Measurements from ENCODE around the gene SLC35F5. TPM values are rescaled to one million over a fixed set of nuclear protein-coding genes. Genes with fewer than 3 reads are reported as not detected.

Gene SLC35F5
- total RNA-seq, 1 experiment from 2014 or later, result 26.2 TPM

- BruUV-seq (replicated peaks), result no TSS peak
- Histone ChIP-seq H3K9me3 (ENCODE audit: low read depth, low read length, poor library complexity, severe bottlenecking) (no peaks in the 10 kb centered on the region), H3K36me3 (ENCODE audit: insufficient read depth, low read length, poor library complexity, severe bottlenecking) (no peaks in the 10 kb centered on the region), H3K4me3 (ENCODE audit: low read depth, low read length, poor library complexity, severe bottlenecking) (no peak overlapping the region), H3K4me1 (ENCODE audit: insufficient read depth, low read length, poor library complexity, severe bottlenecking) (no peaks in the 10 kb centered on the region), H3K27ac (ENCODE audit: low read depth, low read length, poor library complexity, severe bottlenecking) (no peak overlapping the region), H3K27me3 (replicated peaks; ENCODE audit: insufficient read depth, low read depth, low read length, poor library complexity) (no peaks in the 10 kb centered on the region)
- TF ChIP-seq EZH2 (IDR thresholded peaks at IDR 0.05; ENCODE audit: borderline replicate concordance, low read depth, low read length, poor library complexity, severe bottlenecking) (no peak), CTCF (conservative IDR thresholded peaks at IDR 0.05; ENCODE audit: low read depth, low read length) (no peak)
- intact Hi-C loops (cut with micrococcal nuclease; ENCODE audit: unreplicated experiment), result loop anchor here (10.0 kb wide), 1 partner anchor 214 kb away; no protein-coding TSS in a partner anchor
- CTCF ChIA-PET, result no interaction called here
- POLR2A ChIA-PET (ENCODE audit: low non-redundant PET), result no interaction called here
- no peak for DNase-seq (ENCODE audit: low spot score)
These were observed 6.1 kb downstream of the SLC35F5 start for GRCh38 chr2:113750385-113750784.

GRCh38 chr2:113741091-113741490 is 15.4 kb downstream of the SLC35F5 start:
- intact Hi-C loops (cut with micrococcal nuclease; ENCODE audit: unreplicated experiment), result no loop called here
- no TSS peak for BruUV-seq (replicated peaks)
- POLR2A ChIA-PET (ENCODE audit: low non-redundant PET), result no interaction called here

GRCh38 chr2:113739849-113740248 is 16.6 kb downstream of the SLC35F5 start:
- ChIA-PET POLR2A (ENCODE audit: low non-redundant PET) (no interaction called here), CTCF (no interaction called here)
- H3K36me3 ChIP-seq (ENCODE audit: insufficient read depth, low read length, poor library complexity, severe bottlenecking), result peaks cover 33% of the 10 kb centered on the region
- TF ChIP-seq CTCF (conservative IDR thresholded peaks at IDR 0.05; ENCODE audit: low read depth, low read length), result no peak
- no peak for TF ChIP-seq EZH2 (IDR thresholded peaks at IDR 0.05; ENCODE audit: borderline replicate concordance, low read depth, low read length, poor library complexity, severe bottlenecking)
- intact Hi-C loops (cut with micrococcal nuclease; ENCODE audit: unreplicated experiment), result no loop called here
- no TSS peak for BruUV-seq (replicated peaks)
- no peak for DNase-seq (ENCODE audit: low spot score)
- no peak overlapping the region for H3K4me3 ChIP-seq (ENCODE audit: low read depth, low read length, poor library complexity, severe bottlenecking)
- H3K4me1 ChIP-seq (ENCODE audit: insufficient read depth, low read length, poor library complexity, severe bottlenecking), result no peaks in the 10 kb centered on the region
- H3K27ac ChIP-seq (ENCODE audit: low read depth, low read length, poor library complexity, severe bottlenecking), result no peak overlapping the region
- no peaks in the 10 kb centered on the region for H3K27me3 ChIP-seq (replicated peaks; ENCODE audit: insufficient read depth, low read depth, low read length, poor library complexity)
- no peaks in the 10 kb centered on the region for H3K9me3 ChIP-seq (ENCODE audit: low read depth, low read length, poor library complexity, severe bottlenecking)

More at GRCh38 chr2:113741091-113741490, 15.4 kb downstream of the SLC35F5 start:
- Histone ChIP-seq H3K4me3 (ENCODE audit: low read depth, low read length, poor library complexity, severe bottlenecking) (no peak overlapping the region), H3K27me3 (replicated peaks; ENCODE audit: insufficient read depth, low read depth, low read length, poor library complexity) (no peaks in the 10 kb centered on the region), H3K27ac (ENCODE audit: low read depth, low read length, poor library complexity, severe bottlenecking) (no peak overlapping the region), H3K36me3 (ENCODE audit: insufficient read depth, low read length, poor library complexity, severe bottlenecking) (peaks cover 33% of the 10 kb centered on the region), H3K4me1 (ENCODE audit: insufficient read depth, low read length, poor library complexity, severe bottlenecking) (no peaks in the 10 kb centered on the region), H3K9me3 (ENCODE audit: low read depth, low read length, poor library complexity, severe bottlenecking) (no peaks in the 10 kb centered on the region)
- CTCF ChIA-PET, result no interaction called here
- TF ChIP-seq EZH2 (IDR thresholded peaks at IDR 0.05; ENCODE audit: borderline replicate concordance, low read depth, low read length, poor library complexity, severe bottlenecking) (no peak), CTCF (conservative IDR thresholded peaks at IDR 0.05; ENCODE audit: low read depth, low read length) (no peak)
- DNase-seq (ENCODE audit: low spot score), result no peak

All from A673 (cell line).